ENCODE measurements around the gene TRAF4. TPM values are rescaled to one million over a fixed set of nuclear protein-coding genes. Genes with fewer than 3 reads are reported as not detected.

TRAF4 gene
- total RNA-seq, 2 donors from 2014 or later = 92.1 to 128 TPM

GRCh38 chr17:28751600-28752366 lies 8.0 kb downstream of the TRAF4 start:
- no peak overlapping the region for H3K4me3 ChIP-seq
- no peaks in the 10 kb centered on the region for H3K27me3 ChIP-seq
- H3K27ac ChIP-seq = no peak overlapping the region
- no peaks in the 10 kb centered on the region for H3K9me3 ChIP-seq
- intact Hi-C loops (cut with DNase I) = loop anchor here (2.0 to 10.0 kb wide), 2 partner anchors 25 to 67 kb away; partner anchors contain the start of gene TLCD1
- no peak overlapping the region for H3K9ac ChIP-seq (ENCODE audit: low read depth in 2 of 2, low read length in 2 of 2)
- peaks cover 11% of the 10 kb centered on the region for H3K36me3 ChIP-seq
- peaks cover 11% of the 10 kb centered on the region for H3K4me1 ChIP-seq
- no peak for TF ChIP-seq CTCF (IDR thresholded peaks at IDR 0.05)
- DNase-seq = no peak

- no peaks in the 10 kb centered on the region for H3K27me3 ChIP-seq
- TF ChIP-seq CTCF (IDR thresholded peaks at IDR 0.05) = no peak
- peaks cover 11% of the 10 kb centered on the region for H3K36me3 ChIP-seq
- DNase-seq = no peak
- no peak overlapping the region for H3K4me3 ChIP-seq
- no peaks in the 10 kb centered on the region for H3K4me1 ChIP-seq
- no peaks in the 10 kb centered on the region for H3K9me3 ChIP-seq
- intact Hi-C loops (cut with DNase I) = loop anchor here (10.0 kb wide), 1 partner anchor 71 kb away; no protein-coding TSS in a partner anchor
- no peak overlapping the region for H3K27ac ChIP-seq
- H3K9ac ChIP-seq (ENCODE audit: low read depth in 2 of 2, low read length in 2 of 2) = no peak overlapping the region
These were observed 11.7 kb downstream of the TRAF4 start for GRCh38 chr17:28755486-28755885.

- no peak overlapping the region for H3K27ac ChIP-seq
- intact Hi-C loops (cut with DNase I) = loop anchor here (10.0 kb wide), 1 partner anchor 71 kb away; no protein-coding TSS in a partner anchor
- peaks cover 11% of the 10 kb centered on the region for H3K36me3 ChIP-seq
These were observed 12.4 kb downstream of the TRAF4 start for GRCh38 chr17:28756049-28756804.

DNA sequence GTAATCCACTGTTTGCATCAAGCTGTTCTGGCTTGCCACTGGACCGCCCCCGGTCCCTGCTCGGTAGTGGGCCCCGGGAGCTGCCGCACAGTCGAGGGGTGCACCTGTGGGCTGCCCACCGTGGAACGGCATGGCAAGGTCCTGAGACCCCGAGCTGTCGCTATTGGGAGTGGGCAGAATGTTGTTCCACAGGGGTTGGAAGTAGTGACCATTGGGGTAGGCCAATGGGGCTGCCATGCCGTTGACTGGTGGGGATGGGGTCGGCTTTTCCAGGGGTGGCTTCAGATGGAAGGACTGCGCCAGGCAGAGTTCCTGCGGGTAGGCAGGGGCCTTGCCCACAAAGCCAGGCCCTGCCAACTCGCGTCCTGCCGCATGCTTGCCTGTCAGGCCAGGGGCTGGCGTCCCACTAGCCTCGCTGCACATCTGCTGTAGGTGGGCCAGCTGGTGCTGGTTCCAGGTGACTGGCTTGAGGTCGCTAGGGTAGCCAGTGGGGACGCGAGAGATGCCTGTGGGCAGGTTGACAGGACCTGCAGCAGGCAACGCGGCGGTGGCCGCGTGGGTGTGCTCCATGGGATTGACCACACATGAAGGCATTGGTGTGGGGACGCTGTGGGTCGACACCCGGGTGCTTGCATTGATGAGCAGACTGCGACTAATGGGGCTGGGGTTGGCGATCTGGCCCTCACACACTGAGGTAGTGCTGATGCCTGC lies 14.8 kb downstream of the TRAF4 start:
- no peak for DNase-seq
- H3K9me3 ChIP-seq = no peaks in the 10 kb centered on the region
- TF ChIP-seq CTCF (IDR thresholded peaks at IDR 0.05) = no peak
- no peak overlapping the region for H3K4me3 ChIP-seq
- H3K27ac ChIP-seq = no peak overlapping the region
- intact Hi-C loops (cut with DNase I) = loop anchor here (10.0 kb wide), 1 partner anchor 74 kb away; no protein-coding TSS in a partner anchor
- peaks cover 11% of the 10 kb centered on the region for H3K36me3 ChIP-seq
- no peak overlapping the region for H3K9ac ChIP-seq (ENCODE audit: low read depth in 2 of 2, low read length in 2 of 2)
- H3K27me3 ChIP-seq = no peaks in the 10 kb centered on the region
- H3K4me1 ChIP-seq = no peaks in the 10 kb centered on the region

More at GRCh38 chr17:28756049-28756804, 12.4 kb downstream of the TRAF4 start:
- DNase-seq = no peak
- Histone ChIP-seq H3K4me1 (no peaks in the 10 kb centered on the region), H3K27me3 (no peaks in the 10 kb centered on the region), H3K4me3 (no peak overlapping the region), H3K9ac (ENCODE audit: low read depth in 2 of 2, low read length in 2 of 2) (no peak overlapping the region), H3K9me3 (no peaks in the 10 kb centered on the region)
- no peak for TF ChIP-seq CTCF (IDR thresholded peaks at IDR 0.05)

DNA sequence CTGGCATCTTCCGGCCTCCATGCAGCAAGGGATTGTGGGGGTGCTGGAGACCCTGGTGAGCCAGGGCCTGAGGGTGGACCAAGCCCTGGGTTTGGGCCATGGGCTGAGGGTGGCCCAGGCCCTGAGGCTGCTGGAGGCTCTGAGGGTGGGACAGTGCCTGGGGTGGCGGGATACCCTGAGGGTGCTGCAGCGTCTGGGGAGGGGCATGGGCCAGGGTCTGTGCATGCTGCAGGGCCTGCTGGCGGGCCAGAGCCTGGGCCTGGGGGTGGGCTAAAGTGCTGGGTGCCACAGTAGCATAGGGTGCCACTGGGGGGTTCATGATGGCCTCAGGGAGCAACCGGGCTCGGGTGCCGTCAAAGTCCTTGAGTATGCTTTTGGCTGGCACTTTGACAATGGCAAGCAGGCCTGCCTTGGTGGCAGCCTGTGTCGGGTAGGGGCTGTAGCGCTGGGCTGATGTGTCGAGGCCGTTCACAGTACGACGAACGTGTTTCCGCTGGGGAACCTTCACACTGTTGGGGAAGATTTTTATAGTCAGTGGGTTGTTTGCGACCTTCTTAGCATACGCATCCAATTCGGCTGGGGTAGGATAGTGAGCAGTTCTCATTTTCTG lies 15.6 kb downstream of the TRAF4 start:
- Histone ChIP-seq H3K4me1 (no peaks in the 10 kb centered on the region), H3K27me3 (no peaks in the 10 kb centered on the region), H3K9me3 (no peaks in the 10 kb centered on the region), H3K36me3 (peaks cover 11% of the 10 kb centered on the region), H3K9ac (ENCODE audit: low read depth in 2 of 2, low read length in 2 of 2) (no peak overlapping the region), H3K27ac (no peak overlapping the region), H3K4me3 (no peak overlapping the region)
- DNase-seq = no peak
- TF ChIP-seq CTCF (IDR thresholded peaks at IDR 0.05) = no peak
- intact Hi-C loops (cut with DNase I) = loop anchor here (10.0 kb wide), 1 partner anchor 75 kb away; no protein-coding TSS in a partner anchor

Measured in colonic mucosa (tissue), 4 donors.